ENCODE results near the gene B4GALNT2.

B4GALNT2 gene

GRCh38 chr17:49191917-49192741, 59.6 kb downstream of the B4GALNT2 start:
- TF ChIP-seq CTCF (IDR thresholded peaks at IDR 0.05), result no peak
- peak overlapping the region; percentile 93 for H3K4me3 Mint-ChIP-seq
- H3K9me3 Mint-ChIP-seq, result no peaks in the 10 kb centered on the region
- peaks cover 19% of the 10 kb centered on the region for H3K4me1 Mint-ChIP-seq
- DNase-seq, result peak; percentile 95
- peak overlapping the region; percentile 98 for H3K27ac Mint-ChIP-seq
- no peaks in the 10 kb centered on the region for H3K36me3 Mint-ChIP-seq (ENCODE audit: low read depth)
- peaks cover 36% of the 10 kb centered on the region for H3K27me3 Mint-ChIP-seq (ENCODE audit: low read depth, poor library complexity)

GRCh38 chr17:49193513-49194296, 61.1 kb downstream of the B4GALNT2 start:
- peaks cover 34% of the 10 kb centered on the region for H3K27me3 Mint-ChIP-seq (ENCODE audit: low read depth, poor library complexity)
- peak; percentile 62 for DNase-seq
- H3K4me1 Mint-ChIP-seq, result peaks cover 19% of the 10 kb centered on the region

GRCh38 chr17:49194297-49194607, 61.7 kb downstream of the B4GALNT2 start:
- Mint-ChIP-seq H3K36me3 (ENCODE audit: low read depth) (no peaks in the 10 kb centered on the region), H3K27me3 (ENCODE audit: low read depth, poor library complexity) (peaks cover 29% of the 10 kb centered on the region), H3K4me1 (peaks cover 19% of the 10 kb centered on the region), H3K9me3 (no peaks in the 10 kb centered on the region), H3K4me3 (peak overlapping the region; percentile 93), H3K27ac (peak overlapping the region; percentile 17)
- DNase-seq, result no peak
- no peak for TF ChIP-seq CTCF (IDR thresholded peaks at IDR 0.05)

More at GRCh38 chr17:49193513-49194296, 61.1 kb downstream of the B4GALNT2 start:
- Mint-ChIP-seq H3K9me3 (no peaks in the 10 kb centered on the region), H3K36me3 (ENCODE audit: low read depth) (no peaks in the 10 kb centered on the region), H3K4me3 (peak overlapping the region; percentile 93), H3K27ac (peak overlapping the region; percentile 7)
- TF ChIP-seq CTCF (IDR thresholded peaks at IDR 0.05), result no peak

GRCh38 chr17:49195751-49196150, 63.2 kb downstream of the B4GALNT2 start:
- no peak overlapping the region for H3K4me3 Mint-ChIP-seq
- no peaks in the 10 kb centered on the region for H3K36me3 Mint-ChIP-seq (ENCODE audit: low read depth)
- DNase-seq, result no peak
- H3K9me3 Mint-ChIP-seq, result no peaks in the 10 kb centered on the region
- H3K27ac Mint-ChIP-seq, result no peak overlapping the region
- no peak for TF ChIP-seq CTCF (IDR thresholded peaks at IDR 0.05)
- H3K4me1 Mint-ChIP-seq, result peaks cover 19% of the 10 kb centered on the region
- H3K27me3 Mint-ChIP-seq (ENCODE audit: low read depth, poor library complexity), result peaks cover 15% of the 10 kb centered on the region

GRCh38 chr17:49196520-49196919, 64.0 kb downstream of the B4GALNT2 start:
- TF ChIP-seq CTCF (IDR thresholded peaks at IDR 0.05), result no peak
- Mint-ChIP-seq H3K9me3 (no peaks in the 10 kb centered on the region), H3K27me3 (ENCODE audit: low read depth, poor library complexity) (peaks cover 18% of the 10 kb centered on the region), H3K4me3 (no peak overlapping the region), H3K27ac (no peak overlapping the region), H3K4me1 (peaks cover 17% of the 10 kb centered on the region), H3K36me3 (ENCODE audit: low read depth) (no peaks in the 10 kb centered on the region)
- no peak for DNase-seq
